ENCODE results near the gene WDR20.
"Not testable (repeated sequence)": the region's sequence is repeated elsewhere in the genome, so short reads cannot be mapped to it uniquely, and the experiment has no call there.

The WDR20 gene

GRCh38 chr14:102234331-102235264 lies 94.9 kb downstream of the WDR20 start:
- no peaks in the 10 kb centered on the region for H3K36me3 ChIP-seq (ENCODE audit: control insufficient read depth, insufficient read depth, low read length)
- H3K9me3 ChIP-seq (ENCODE audit: control insufficient read depth, insufficient read depth, low read length): no peaks in the 10 kb centered on the region
- no peak overlapping the region for H3K4me3 ChIP-seq (ENCODE audit: low read depth, low read length)
- no peaks in the 10 kb centered on the region for H3K27me3 ChIP-seq (ENCODE audit: control insufficient read depth, insufficient read depth, low read length)
- peaks cover 7% of the 10 kb centered on the region for H3K4me1 ChIP-seq (ENCODE audit: control insufficient read depth, insufficient read depth, low read length)
- H3K9ac ChIP-seq (ENCODE audit: low read depth, low read length): no peak overlapping the region

- Histone ChIP-seq H3K27me3 (ENCODE audit: control insufficient read depth, insufficient read depth, low read length) (no peaks in the 10 kb centered on the region), H3K9me3 (ENCODE audit: control insufficient read depth, insufficient read depth, low read length) (no peaks in the 10 kb centered on the region), H3K36me3 (ENCODE audit: control insufficient read depth, insufficient read depth, low read length) (no peaks in the 10 kb centered on the region), H3K9ac (ENCODE audit: low read depth, low read length) (no peak overlapping the region), H3K4me3 (ENCODE audit: low read depth, low read length) (no peak overlapping the region), H3K4me1 (ENCODE audit: control insufficient read depth, insufficient read depth, low read length) (peaks cover 7% of the 10 kb centered on the region)
Observed at GRCh38 chr14:102235275-102235897, 95.7 kb downstream of the WDR20 start.

- no peaks in the 10 kb centered on the region for H3K27me3 ChIP-seq (ENCODE audit: control insufficient read depth, insufficient read depth, low read length)
- no peaks in the 10 kb centered on the region for H3K36me3 ChIP-seq (ENCODE audit: control insufficient read depth, insufficient read depth, low read length)
- H3K4me3 ChIP-seq (ENCODE audit: low read depth, low read length): no peak overlapping the region
- no peaks in the 10 kb centered on the region for H3K9me3 ChIP-seq (ENCODE audit: control insufficient read depth, insufficient read depth, low read length)
- H3K9ac ChIP-seq (ENCODE audit: low read depth, low read length): no peak overlapping the region
- peaks cover 7% of the 10 kb centered on the region for H3K4me1 ChIP-seq (ENCODE audit: control insufficient read depth, insufficient read depth, low read length)
Observed at GRCh38 chr14:102236026-102236425, 96.3 kb downstream of the WDR20 start.

GRCh38 chr14:102238131-102238530 lies 98.4 kb downstream of the WDR20 start:
- no peaks in the 10 kb centered on the region for H3K9me3 ChIP-seq (ENCODE audit: control insufficient read depth, insufficient read depth, low read length)
- no peaks in the 10 kb centered on the region for H3K36me3 ChIP-seq (ENCODE audit: control insufficient read depth, insufficient read depth, low read length)
- H3K4me3 ChIP-seq (ENCODE audit: low read depth, low read length): no peak overlapping the region
- no peaks in the 10 kb centered on the region for H3K27me3 ChIP-seq (ENCODE audit: control insufficient read depth, insufficient read depth, low read length)
- H3K4me1 ChIP-seq (ENCODE audit: control insufficient read depth, insufficient read depth, low read length): peaks cover 7% of the 10 kb centered on the region
- no peak overlapping the region for H3K9ac ChIP-seq (ENCODE audit: low read depth, low read length)

- Histone ChIP-seq H3K27me3 (ENCODE audit: control insufficient read depth, insufficient read depth, low read length) (no peaks in the 10 kb centered on the region), H3K9me3 (ENCODE audit: control insufficient read depth, insufficient read depth, low read length) (no peaks in the 10 kb centered on the region), H3K4me1 (ENCODE audit: control insufficient read depth, insufficient read depth, low read length) (peaks cover 7% of the 10 kb centered on the region), H3K4me3 (ENCODE audit: low read depth, low read length) (no peak overlapping the region), H3K36me3 (ENCODE audit: control insufficient read depth, insufficient read depth, low read length) (no peaks in the 10 kb centered on the region), H3K9ac (ENCODE audit: low read depth, low read length) (no peak overlapping the region)
Observed at GRCh38 chr14:102238766-102239165, 99.1 kb downstream of the WDR20 start.

GRCh38 chr14:102239231-102239630 lies 99.5 kb downstream of the WDR20 start:
- Histone ChIP-seq H3K9ac (ENCODE audit: low read depth, low read length) (no peak overlapping the region), H3K9me3 (ENCODE audit: control insufficient read depth, insufficient read depth, low read length) (no peaks in the 10 kb centered on the region), H3K36me3 (ENCODE audit: control insufficient read depth, insufficient read depth, low read length) (no peaks in the 10 kb centered on the region), H3K4me3 (ENCODE audit: low read depth, low read length) (no peak overlapping the region), H3K27me3 (ENCODE audit: control insufficient read depth, insufficient read depth, low read length) (no peaks in the 10 kb centered on the region), H3K4me1 (ENCODE audit: control insufficient read depth, insufficient read depth, low read length) (peaks cover 7% of the 10 kb centered on the region)

- H3K4me3 ChIP-seq (ENCODE audit: low read depth, low read length); H3K9me3 ChIP-seq (ENCODE audit: control insufficient read depth, insufficient read depth, low read length); H3K36me3 ChIP-seq (ENCODE audit: control insufficient read depth, insufficient read depth, low read length); H3K27me3 ChIP-seq (ENCODE audit: control insufficient read depth, insufficient read depth, low read length); H3K9ac ChIP-seq (ENCODE audit: low read depth, low read length); H3K4me1 ChIP-seq (ENCODE audit: control insufficient read depth, insufficient read depth, low read length): not testable (repeated sequence)
Observed at GRCh38 chr14:102240481-102240880, 100.8 kb downstream of the WDR20 start.

- Histone ChIP-seq H3K9ac (ENCODE audit: low read depth, low read length) (no peak overlapping the region), H3K4me1 (ENCODE audit: control insufficient read depth, insufficient read depth, low read length) (peaks cover 3% of the 10 kb centered on the region), H3K4me3 (ENCODE audit: low read depth, low read length) (no peak overlapping the region), H3K27me3 (ENCODE audit: control insufficient read depth, insufficient read depth, low read length) (peaks cover 6% of the 10 kb centered on the region), H3K9me3 (ENCODE audit: control insufficient read depth, insufficient read depth, low read length) (no peaks in the 10 kb centered on the region), H3K36me3 (ENCODE audit: control insufficient read depth, insufficient read depth, low read length) (no peaks in the 10 kb centered on the region)
Observed at GRCh38 chr14:102241147-102241546, 101.5 kb downstream of the WDR20 start.

GRCh38 chr14:102243795-102244194 lies 104.1 kb downstream of the WDR20 start:
- H3K4me3 ChIP-seq (ENCODE audit: low read depth, low read length); H3K9me3 ChIP-seq (ENCODE audit: control insufficient read depth, insufficient read depth, low read length); H3K9ac ChIP-seq (ENCODE audit: low read depth, low read length); H3K4me1 ChIP-seq (ENCODE audit: control insufficient read depth, insufficient read depth, low read length); H3K36me3 ChIP-seq (ENCODE audit: control insufficient read depth, insufficient read depth, low read length): not testable (repeated sequence)
- peaks cover 15% of the 10 kb centered on the region for H3K27me3 ChIP-seq (ENCODE audit: control insufficient read depth, insufficient read depth, low read length)

GRCh38 chr14:102246071-102246470 lies 106.4 kb downstream of the WDR20 start:
- Histone ChIP-seq H3K36me3 (ENCODE audit: control insufficient read depth, insufficient read depth, low read length) (no peaks in the 10 kb centered on the region), H3K9ac (ENCODE audit: low read depth, low read length) (no peak overlapping the region), H3K4me3 (ENCODE audit: low read depth, low read length) (no peak overlapping the region), H3K9me3 (ENCODE audit: control insufficient read depth, insufficient read depth, low read length) (no peaks in the 10 kb centered on the region), H3K27me3 (ENCODE audit: control insufficient read depth, insufficient read depth, low read length) (peaks cover 15% of the 10 kb centered on the region), H3K4me1 (ENCODE audit: control insufficient read depth, insufficient read depth, low read length) (peaks cover 10% of the 10 kb centered on the region)

GRCh38 chr14:102248121-102248520 lies 108.4 kb downstream of the WDR20 start:
- H3K9ac ChIP-seq (ENCODE audit: low read depth, low read length): no peak overlapping the region
- H3K4me3 ChIP-seq (ENCODE audit: low read depth, low read length): no peak overlapping the region
- H3K36me3 ChIP-seq (ENCODE audit: control insufficient read depth, insufficient read depth, low read length): no peaks in the 10 kb centered on the region
- H3K27me3 ChIP-seq (ENCODE audit: control insufficient read depth, insufficient read depth, low read length): peaks cover 15% of the 10 kb centered on the region
- H3K4me1 ChIP-seq (ENCODE audit: control insufficient read depth, insufficient read depth, low read length): peaks cover 10% of the 10 kb centered on the region
- no peaks in the 10 kb centered on the region for H3K9me3 ChIP-seq (ENCODE audit: control insufficient read depth, insufficient read depth, low read length)

GRCh38 chr14:102249041-102249440 lies 109.3 kb downstream of the WDR20 start:
- H3K9me3 ChIP-seq (ENCODE audit: control insufficient read depth, insufficient read depth, low read length): no peaks in the 10 kb centered on the region
- H3K27me3 ChIP-seq (ENCODE audit: control insufficient read depth, insufficient read depth, low read length): peaks cover 15% of the 10 kb centered on the region
- no peaks in the 10 kb centered on the region for H3K36me3 ChIP-seq (ENCODE audit: control insufficient read depth, insufficient read depth, low read length)
- H3K4me1 ChIP-seq (ENCODE audit: control insufficient read depth, insufficient read depth, low read length): peaks cover 10% of the 10 kb centered on the region
- H3K4me3 ChIP-seq (ENCODE audit: low read depth, low read length): no peak overlapping the region
- no peak overlapping the region for H3K9ac ChIP-seq (ENCODE audit: low read depth, low read length)
